Umbilical cord (tissue), 2 donors: ENCODE results near the gene TGDS. TPM values are rescaled to one million over a fixed set of nuclear protein-coding genes. Genes with fewer than 3 reads are reported as not detected.
A peak's percentile ranks its signal among the peaks of the same experiment; 100 is the strongest.

Source experiments
- DNase-seq: peaks from one replicate; pipeline ENCODE4 v3.0.0-alpha.2; 2015; ENCODE audit warnings: low spot score
- total RNA-seq: library from RNA; depleted of rRNA; stranded (reverse); fragments of >200 nt; gene quantifications from one replicate; pipeline ENCODE4 v1.2.3, GENCODE V29; 2014; ENCODE audit warnings: low replicate concordance; ENCODE audit not compliant: insufficient read depth

The TGDS gene
- total RNA-seq, 1 donor from 2014 or later: 7.9 TPM

GRCh38 chr13:94601446-94602431 is 5.8 kb upstream of the TGDS start, which contains the start of gene GPR180:
Gene GPR180, plus strand, starts transcription at chr13:94601857. Its CDS starts 71 bp downstream, at chr13:94601928.
- DNase-seq: peak; percentile 100

GRCh38 chr13:94599877-94600276 is 3.9 kb upstream of the TGDS start:
- DNase-seq: no peak

- no peak for DNase-seq
Observed at GRCh38 chr13:94598281-94598680, 2.3 kb upstream of the TGDS start.

- no peak for DNase-seq
Observed at GRCh38 chr13:94596575-94596971, 621 bp upstream of the TGDS start.

- peak; percentile 36 for DNase-seq
Observed at GRCh38 chr13:94595001-94595949, 677 bp downstream of the TGDS start.

- DNase-seq: no peak
Observed at GRCh38 chr13:94590744-94591143, 5.2 kb downstream of the TGDS start.

- no peak for DNase-seq
Observed at GRCh38 chr13:94588541-94588940, 7.4 kb downstream of the TGDS start.

- DNase-seq: no peak
Observed at GRCh38 chr13:94586371-94586770, 9.6 kb downstream of the TGDS start.

GRCh38 chr13:94585543-94586101 is 10.3 kb downstream of the TGDS start:
- DNase-seq: no peak

- DNase-seq: no peak
Observed at GRCh38 chr13:94583926-94584325, 12.0 kb downstream of the TGDS start.

GRCh38 chr13:94579063-94579462 is 16.9 kb downstream of the TGDS start:
- no peak for DNase-seq

GRCh38 chr13:94569615-94570014 is 26.3 kb downstream of the TGDS start:
- DNase-seq: no peak

GRCh38 chr13:94568443-94568842 is 27.5 kb downstream of the TGDS start:
- DNase-seq: no peak

- peak; percentile 91 for DNase-seq
Observed at GRCh38 chr13:94567581-94567980, 28.4 kb downstream of the TGDS start.

- DNase-seq: no peak
Observed at GRCh38 chr13:94561126-94561525, 34.8 kb downstream of the TGDS start.

GRCh38 chr13:94560116-94560515 is 35.8 kb downstream of the TGDS start:
- DNase-seq: peak; percentile 81

GRCh38 chr13:94559222-94559795 is 36.6 kb downstream of the TGDS start:
- DNase-seq: no peak

GRCh38 chr13:94558716-94559115 is 37.2 kb downstream of the TGDS start:
- DNase-seq: no peak

- no peak for DNase-seq
Observed at GRCh38 chr13:94557684-94558235, 38.2 kb downstream of the TGDS start.

- DNase-seq: peak; percentile 95
Observed at GRCh38 chr13:94556621-94557020, 39.3 kb downstream of the TGDS start.

- DNase-seq: peak; percentile 79
Observed at GRCh38 chr13:94556041-94556440, 39.9 kb downstream of the TGDS start.
